GM10266 (cell line): ENCODE data around the gene SPRR2G.

Experiments used
- DNase-seq: peaks from one replicate; pipeline ENCODE4 v3.0.0; 2012; ENCODE audit errors: extremely low spot score
- TF ChIP-seq, protein P1 (sequence below): IDR thresholded peaks from 2 replicates; pipeline ENCODE4 v1.5.1; 2012; ENCODE audit warnings: mild to moderate bottlenecking, low read depth; ENCODE audit not compliant: control insufficient read depth, insufficient read depth; ENCODE audit errors: missing control alignments

SPRR2G gene

DNA sequence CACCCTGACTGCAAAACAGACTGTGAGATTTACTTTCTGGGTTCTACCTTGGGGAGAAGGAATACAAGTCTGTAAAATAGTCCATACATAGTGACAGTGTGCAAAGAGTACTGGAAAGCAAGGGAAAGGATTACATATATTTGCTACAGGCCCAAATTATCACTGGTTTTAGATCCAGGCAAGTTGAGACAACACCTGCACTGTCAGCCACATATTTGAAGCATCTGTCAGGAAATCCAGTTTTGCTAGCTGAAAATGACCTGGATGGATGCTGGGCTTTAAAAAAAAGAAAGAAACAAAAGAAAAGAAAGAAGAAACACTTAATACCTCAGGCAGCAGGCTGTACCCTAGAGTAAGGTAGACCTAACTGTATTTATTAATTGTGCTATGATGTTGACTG is 23.9 kb upstream of the SPRR2G start:
- DNase-seq: no peak
- TF ChIP-seq, protein P1, sequence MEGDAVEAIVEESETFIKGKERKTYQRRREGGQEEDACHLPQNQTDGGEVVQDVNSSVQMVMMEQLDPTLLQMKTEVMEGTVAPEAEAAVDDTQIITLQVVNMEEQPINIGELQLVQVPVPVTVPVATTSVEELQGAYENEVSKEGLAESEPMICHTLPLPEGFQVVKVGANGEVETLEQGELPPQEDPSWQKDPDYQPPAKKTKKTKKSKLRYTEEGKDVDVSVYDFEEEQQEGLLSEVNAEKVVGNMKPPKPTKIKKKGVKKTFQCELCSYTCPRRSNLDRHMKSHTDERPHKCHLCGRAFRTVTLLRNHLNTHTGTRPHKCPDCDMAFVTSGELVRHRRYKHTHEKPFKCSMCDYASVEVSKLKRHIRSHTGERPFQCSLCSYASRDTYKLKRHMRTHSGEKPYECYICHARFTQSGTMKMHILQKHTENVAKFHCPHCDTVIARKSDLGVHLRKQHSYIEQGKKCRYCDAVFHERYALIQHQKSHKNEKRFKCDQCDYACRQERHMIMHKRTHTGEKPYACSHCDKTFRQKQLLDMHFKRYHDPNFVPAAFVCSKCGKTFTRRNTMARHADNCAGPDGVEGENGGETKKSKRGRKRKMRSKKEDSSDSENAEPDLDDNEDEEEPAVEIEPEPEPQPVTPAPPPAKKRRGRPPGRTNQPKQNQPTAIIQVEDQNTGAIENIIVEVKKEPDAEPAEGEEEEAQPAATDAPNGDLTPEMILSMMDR: no peak

DNA sequence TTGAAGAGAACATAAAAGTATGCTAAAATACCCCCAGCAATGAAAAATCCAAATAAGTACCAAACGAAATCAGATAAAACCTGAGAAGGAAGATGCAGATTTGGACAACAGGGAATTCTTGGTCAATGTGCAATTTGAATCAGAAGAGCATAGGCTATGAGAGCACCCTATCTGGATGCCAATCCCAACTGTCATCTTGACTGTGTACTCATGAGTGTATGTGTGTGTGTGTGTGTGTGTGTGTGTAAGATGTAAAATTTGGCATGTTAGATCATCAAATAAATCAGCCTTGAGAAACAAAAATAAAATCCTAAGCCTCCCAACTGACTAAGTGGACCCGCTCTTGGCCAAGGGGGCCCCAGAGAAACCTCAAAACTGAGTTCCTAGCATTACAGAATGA is 18.0 kb upstream of the SPRR2G start:
- TF ChIP-seq, protein P1: no peak
- no peak for DNase-seq

DNA sequence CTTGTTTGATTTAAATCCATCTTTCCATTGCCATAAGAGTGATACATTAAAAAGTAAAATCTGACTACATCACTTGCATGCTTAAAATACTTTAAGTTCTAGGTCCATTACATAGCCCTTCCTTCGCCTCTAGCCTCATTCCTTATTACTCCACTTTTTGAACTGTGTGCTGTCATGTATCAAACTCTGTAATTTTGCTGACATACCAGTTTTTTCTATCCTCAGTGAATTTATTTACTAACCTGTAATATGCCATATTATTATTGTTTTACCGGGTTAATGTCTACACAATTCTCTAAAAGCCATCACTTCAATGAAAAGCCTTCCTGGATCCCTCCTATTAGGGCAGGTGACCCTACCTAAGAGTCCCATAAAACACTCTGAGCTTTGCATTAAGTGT is 4.9 kb upstream of the SPRR2G start:
- DNase-seq: no peak
- TF ChIP-seq, protein P1: no peak

DNA sequence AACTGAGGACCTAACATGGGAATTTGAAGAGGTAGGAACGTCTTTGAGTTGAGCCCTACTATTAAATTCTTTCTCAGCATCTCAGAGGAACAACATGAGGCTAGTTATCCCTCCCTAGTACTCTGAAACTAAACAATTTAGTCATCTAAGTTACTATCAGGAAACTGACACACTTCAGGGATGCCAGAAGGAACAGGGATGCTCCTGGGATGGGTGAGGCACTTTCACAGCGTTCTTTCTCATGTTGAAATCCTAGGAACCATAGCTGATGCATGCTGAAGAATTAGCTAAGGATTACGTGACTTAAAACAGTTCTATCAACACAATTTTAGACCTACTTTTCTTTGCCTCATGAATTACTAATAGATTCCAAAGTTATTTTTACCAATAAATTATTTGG is 1.8 kb upstream of the SPRR2G start:
- DNase-seq: no peak
- TF ChIP-seq, protein P1: no peak

DNA sequence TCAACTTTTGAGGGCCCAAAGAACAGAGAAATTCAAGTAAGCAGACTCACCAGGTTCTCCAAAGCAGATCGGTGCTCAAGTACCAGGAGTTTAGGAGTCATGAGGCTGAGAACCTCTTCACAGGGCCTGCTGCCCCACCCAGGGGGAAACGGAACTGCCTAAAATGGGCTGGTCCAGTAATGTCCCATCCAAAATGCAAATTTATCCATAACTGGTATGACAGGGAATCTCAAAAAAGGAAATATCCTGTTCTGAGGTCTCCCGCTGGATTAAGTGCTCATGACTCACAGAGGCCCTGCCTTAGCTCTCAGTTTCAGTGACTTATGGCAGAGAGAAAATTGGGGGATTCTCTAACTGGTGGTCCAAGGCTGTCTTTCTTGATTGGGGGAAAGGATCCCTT is 9.3 kb downstream of the SPRR2G start:
- TF ChIP-seq, protein P1: no peak
- DNase-seq: no peak

DNA sequence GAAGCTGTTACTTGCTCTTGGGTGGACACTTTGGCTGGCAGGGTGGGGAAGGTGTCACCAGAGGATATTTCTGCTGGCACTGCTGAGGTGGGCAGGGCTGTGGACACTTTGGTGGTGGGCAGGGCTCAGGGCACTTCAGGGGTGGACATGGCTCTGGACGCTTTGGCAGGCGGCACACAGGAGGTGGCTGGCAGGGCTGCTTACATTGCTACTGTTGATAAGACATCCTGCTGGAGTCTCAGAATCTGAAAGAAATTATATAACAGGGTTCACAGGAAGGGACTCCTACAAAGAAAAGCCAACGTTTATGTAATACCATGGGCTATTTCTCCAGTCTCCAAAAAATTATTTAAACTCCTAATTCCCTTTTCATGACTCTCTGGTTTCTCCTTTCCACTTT is 10.2 kb downstream of the SPRR2G start:
- TF ChIP-seq, protein P1: no peak
- DNase-seq: no peak

DNA sequence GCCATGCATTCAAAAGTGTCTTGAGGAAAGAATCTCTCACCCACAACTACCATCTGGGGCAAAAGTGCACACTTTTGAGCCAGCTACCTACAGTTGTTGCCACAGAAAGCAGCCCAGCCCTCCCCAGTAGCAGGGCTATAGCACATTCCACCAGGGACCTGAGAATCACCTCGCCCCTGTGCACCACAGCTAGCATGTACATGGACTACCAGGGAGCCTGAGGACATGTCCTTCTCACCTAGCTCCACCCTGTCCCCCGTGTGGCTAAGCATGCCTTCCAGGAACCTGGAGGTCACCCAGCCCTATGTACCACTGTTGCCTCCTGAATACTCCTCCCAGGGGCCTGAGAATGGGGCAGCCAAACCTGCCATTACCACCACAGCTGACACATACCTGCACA is 16.9 kb downstream of the SPRR2G start:
- DNase-seq: no peak
- TF ChIP-seq, protein P1: no peak
